Activated T-helper 17 cell treated with anti-CD3 and anti-CD28 coated beads, Interleukin-2, amount 50 U/mL, for 72 hours (primary cell): ENCODE measurements around the gene ANKRD23. TPM values are rescaled to one million over a fixed set of nuclear protein-coding genes. Genes with fewer than 3 reads are reported as not detected.
"Not testable (repeated sequence)": the region's sequence is repeated elsewhere in the genome, so short reads cannot be mapped to it uniquely, and the experiment has no call there.

Experiments used
- ATAC-seq: fragments of 150-1000 bp; cut with Tn5 transposase; replicated peaks from 2 replicates; pipeline ENCODE4 v1.10.0; 2021; ENCODE audit warnings: mild to moderate bottlenecking, moderate library complexity
- H3K27ac Mint-ChIP-seq: one replicate; pipeline ENCODE4 v1.8.0; 2022; ENCODE audit warnings: mixed read lengths
- H3K27me3 Mint-ChIP-seq: one replicate; pipeline ENCODE4 v1.8.0; 2022; ENCODE audit warnings: mixed read lengths
- H3K36me3 Mint-ChIP-seq: one replicate; pipeline ENCODE4 v1.8.0; 2022; ENCODE audit warnings: low read depth, mild to moderate bottlenecking, mixed read lengths
- H3K4me1 Mint-ChIP-seq: one replicate; pipeline ENCODE4 v1.8.0; 2022; ENCODE audit warnings: mixed read lengths
- H3K4me3 Mint-ChIP-seq: one replicate; pipeline ENCODE4 v1.8.0; 2022; ENCODE audit warnings: mild to moderate bottlenecking, mixed read lengths
- H3K9me3 Mint-ChIP-seq: one replicate; pipeline ENCODE4 v1.8.0; 2022; ENCODE audit warnings: mixed read lengths
- total RNA-seq, 2 donors: library from RNA; stranded (reverse); gene quantifications; one replicate each; pipeline ENCODE4 v1.2.3, GENCODE V29; 2022

The ANKRD23 gene
- total RNA-seq, 2 donors from 2014 or later, result 6.8 to 11.7 TPM

DNA sequence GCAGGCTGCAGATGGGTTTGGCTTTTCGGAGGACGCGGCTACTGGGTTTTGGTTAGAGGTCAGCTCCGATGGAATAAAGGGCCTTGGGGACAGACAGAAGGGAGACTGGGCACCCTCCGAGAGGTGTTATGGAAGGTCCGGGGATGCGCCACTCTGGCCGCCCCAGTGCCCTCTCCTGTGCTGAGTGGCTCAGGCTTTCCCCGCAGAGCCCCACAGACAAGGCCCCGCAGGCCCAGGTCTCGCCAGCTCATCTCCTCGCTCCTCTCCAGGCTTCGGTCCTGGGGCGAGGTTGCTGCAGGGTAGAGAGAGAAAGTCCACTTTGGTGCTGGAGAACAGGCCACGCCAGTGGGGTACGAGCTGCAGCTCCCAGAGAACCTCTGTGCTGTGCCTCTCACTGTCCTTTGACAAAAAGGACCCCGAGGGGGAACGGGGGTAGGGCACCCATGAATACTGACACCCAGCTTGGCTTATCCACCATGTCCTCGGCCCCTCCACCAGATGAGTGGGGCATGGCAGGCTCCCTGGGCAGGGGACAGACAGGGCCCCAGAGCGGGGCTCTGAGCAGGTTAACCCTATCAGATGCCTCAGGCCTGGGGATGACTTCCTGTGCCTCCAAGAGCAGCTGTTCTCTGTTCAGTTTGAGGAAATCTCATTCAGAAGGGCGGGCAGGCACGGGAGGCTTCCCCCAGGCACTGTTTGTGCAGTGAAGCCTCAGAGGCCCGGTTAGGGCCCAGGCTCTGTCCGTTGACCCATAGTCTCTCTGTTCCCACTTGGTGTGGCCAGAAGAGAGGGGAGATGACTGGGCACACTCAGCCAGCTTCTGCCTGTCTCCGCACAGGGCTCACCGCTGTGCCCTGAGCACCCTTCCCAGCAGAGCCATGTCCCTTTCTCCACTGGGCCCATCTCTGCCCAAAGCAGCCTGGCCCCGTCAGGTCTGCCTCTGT, 43.5 kb downstream of the ANKRD23 start:
- Mint-ChIP-seq H3K4me3 (no peak overlapping the region), H3K27me3 (no peaks in the 10 kb centered on the region), H3K27ac (no peak overlapping the region), H3K36me3 (peaks cover 5% of the 10 kb centered on the region), H3K9me3 (no peaks in the 10 kb centered on the region), H3K4me1 (no peaks in the 10 kb centered on the region)
- ATAC-seq, result peak; percentile 18

DNA sequence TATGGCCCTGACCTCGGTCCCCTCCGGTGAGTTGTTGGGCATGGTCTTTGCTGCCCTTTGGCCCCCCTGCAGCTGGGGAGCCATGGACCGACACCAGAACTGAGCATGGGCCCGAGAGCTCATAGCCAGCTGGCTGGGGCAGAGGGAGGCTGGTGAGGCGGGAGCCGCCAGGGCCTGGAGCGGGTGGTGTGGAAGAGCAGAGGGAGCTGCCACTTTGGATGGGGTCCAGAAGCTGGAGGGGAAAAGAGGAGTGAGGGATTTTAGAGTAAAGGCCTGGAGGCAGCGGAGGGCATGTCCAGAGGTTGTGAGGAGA, 44.2 kb downstream of the ANKRD23 start:
- ATAC-seq, result no peak
- Mint-ChIP-seq H3K9me3 (no peaks in the 10 kb centered on the region), H3K36me3 (peaks cover 5% of the 10 kb centered on the region), H3K27ac (no peak overlapping the region), H3K27me3 (no peaks in the 10 kb centered on the region), H3K4me3 (no peak overlapping the region), H3K4me1 (no peaks in the 10 kb centered on the region)

DNA sequence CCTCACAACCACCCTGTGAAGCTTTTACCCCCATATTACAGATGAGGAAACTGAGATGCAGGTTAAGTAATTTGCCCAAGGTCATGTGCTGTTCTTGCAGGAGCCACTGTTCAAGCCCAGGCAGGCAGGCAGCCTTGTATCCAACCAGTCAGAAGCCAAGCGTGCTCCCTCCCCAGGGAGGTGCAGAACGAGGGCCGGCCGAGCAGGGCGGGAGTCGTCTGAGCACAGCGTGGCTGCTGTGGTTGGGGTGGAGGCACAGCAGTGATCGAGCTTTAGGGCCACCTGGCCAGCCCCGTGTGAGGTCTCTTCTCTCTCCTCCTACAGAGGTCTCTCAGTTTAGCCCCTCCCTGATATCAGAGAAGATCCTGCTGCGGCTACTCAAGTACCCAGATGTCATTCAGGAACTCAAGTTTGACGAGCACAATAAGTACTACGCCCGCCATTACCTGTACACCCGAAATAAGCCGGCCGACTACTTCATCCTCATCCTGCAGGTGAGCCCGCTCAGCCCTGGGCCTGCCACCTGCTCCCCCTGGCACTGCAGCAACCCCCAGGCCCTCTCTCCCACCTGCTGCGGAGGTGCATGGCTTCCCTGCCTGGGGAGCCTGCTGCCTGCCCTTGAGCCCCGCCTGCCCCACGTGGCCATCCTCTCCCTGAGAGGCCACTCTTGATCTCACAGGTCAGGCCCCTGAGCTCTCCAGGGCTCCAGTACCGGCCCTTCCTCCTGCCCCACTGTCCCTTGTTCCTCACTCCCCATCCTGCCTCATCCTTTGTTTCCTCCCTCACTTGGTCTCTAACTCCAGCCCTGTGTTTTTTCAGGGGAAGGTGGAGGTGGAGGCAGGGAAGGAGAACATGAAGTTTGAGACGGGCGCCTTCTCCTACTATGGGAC, 44.8 kb downstream of the ANKRD23 start:
- Mint-ChIP-seq H3K27me3 (no peaks in the 10 kb centered on the region), H3K27ac (no peak overlapping the region), H3K9me3 (no peaks in the 10 kb centered on the region), H3K4me1 (no peaks in the 10 kb centered on the region), H3K4me3 (no peak overlapping the region), H3K36me3 (peaks cover 5% of the 10 kb centered on the region)
- ATAC-seq, result no peak

DNA sequence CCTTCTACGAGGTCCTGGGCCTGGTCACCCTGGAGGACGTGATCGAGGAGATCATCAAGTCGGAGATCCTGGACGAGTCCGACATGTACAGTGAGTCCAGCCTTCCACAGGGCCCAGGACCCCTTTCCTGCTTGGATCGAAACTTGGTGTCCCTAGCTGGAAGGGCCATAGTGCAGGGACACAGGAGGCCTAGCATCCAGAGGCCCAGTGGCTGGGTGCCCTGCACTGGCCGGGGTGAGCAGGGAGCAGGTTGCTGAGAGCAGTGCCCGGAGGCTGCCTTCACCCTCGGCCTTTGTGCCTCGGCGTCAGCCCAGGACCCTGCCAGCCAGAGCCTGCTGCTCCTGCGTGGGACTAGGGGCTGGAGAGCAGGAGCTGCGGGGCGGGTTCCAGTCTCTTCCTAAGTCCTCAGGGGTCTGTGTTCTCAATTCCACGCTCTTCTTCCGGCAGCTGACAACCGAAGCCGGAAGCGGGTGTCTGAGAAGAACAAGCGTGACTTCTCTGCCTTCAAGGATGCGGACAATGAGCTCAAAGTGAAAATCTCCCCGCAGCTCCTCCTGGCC, 46.7 kb downstream of the ANKRD23 start:
- Mint-ChIP-seq H3K9me3 (no peaks in the 10 kb centered on the region), H3K27ac (no peak overlapping the region), H3K4me3 (no peak overlapping the region), H3K27me3 (no peaks in the 10 kb centered on the region), H3K4me1 (no peaks in the 10 kb centered on the region), H3K36me3 (peaks cover 5% of the 10 kb centered on the region)
- ATAC-seq, result no peak

DNA sequence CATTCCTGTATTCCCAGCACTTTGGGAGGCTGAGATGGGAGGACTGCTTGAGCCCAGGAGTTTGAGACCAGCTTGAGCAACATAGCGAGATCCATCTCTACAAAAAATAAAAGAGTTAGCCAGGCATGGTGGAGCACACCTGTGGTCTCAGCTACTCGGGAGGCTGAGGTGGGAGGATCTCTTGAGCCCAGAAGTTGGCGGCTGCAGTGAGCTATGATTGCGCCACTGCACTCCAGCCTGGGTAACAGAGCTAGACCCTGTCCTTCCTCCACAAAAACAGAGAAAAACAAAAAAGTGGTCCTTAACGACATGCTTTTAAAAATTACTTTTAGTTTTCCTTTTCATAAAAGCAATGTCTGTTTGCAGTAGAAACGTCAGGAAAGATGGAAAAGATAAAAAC, 47.3 kb downstream of the ANKRD23 start:
- not testable (repeated sequence) for ATAC-seq, H3K27ac Mint-ChIP-seq, H3K36me3 Mint-ChIP-seq, H3K9me3 Mint-ChIP-seq, H3K27me3 Mint-ChIP-seq, H3K4me1 Mint-ChIP-seq, H3K4me3 Mint-ChIP-seq

DNA sequence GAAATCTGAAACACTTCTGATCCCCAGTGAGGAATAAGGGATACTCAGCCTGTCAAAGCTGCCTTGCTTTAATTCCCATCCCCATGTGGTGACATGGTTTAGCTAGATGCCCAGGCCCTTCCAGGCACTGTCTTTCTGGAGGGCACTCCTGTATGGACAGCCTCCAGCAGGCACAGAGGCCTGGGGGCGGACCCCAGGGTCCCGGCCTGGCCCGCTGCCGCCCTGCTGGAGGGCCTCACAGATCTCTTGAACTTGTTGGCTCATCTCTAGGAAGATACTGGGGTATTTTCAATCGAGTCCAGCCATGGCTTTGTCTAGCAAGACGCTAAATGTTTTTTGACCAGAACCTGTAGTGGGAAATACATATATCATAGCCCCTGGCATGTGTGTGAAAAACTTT, 48.7 kb downstream of the ANKRD23 start:
- no peaks in the 10 kb centered on the region for H3K4me1 Mint-ChIP-seq
- no peak for ATAC-seq
- H3K36me3 Mint-ChIP-seq, result peaks cover 5% of the 10 kb centered on the region
- H3K9me3 Mint-ChIP-seq, result no peaks in the 10 kb centered on the region
- no peaks in the 10 kb centered on the region for H3K27me3 Mint-ChIP-seq
- no peak overlapping the region for H3K4me3 Mint-ChIP-seq
- no peak overlapping the region for H3K27ac Mint-ChIP-seq

DNA sequence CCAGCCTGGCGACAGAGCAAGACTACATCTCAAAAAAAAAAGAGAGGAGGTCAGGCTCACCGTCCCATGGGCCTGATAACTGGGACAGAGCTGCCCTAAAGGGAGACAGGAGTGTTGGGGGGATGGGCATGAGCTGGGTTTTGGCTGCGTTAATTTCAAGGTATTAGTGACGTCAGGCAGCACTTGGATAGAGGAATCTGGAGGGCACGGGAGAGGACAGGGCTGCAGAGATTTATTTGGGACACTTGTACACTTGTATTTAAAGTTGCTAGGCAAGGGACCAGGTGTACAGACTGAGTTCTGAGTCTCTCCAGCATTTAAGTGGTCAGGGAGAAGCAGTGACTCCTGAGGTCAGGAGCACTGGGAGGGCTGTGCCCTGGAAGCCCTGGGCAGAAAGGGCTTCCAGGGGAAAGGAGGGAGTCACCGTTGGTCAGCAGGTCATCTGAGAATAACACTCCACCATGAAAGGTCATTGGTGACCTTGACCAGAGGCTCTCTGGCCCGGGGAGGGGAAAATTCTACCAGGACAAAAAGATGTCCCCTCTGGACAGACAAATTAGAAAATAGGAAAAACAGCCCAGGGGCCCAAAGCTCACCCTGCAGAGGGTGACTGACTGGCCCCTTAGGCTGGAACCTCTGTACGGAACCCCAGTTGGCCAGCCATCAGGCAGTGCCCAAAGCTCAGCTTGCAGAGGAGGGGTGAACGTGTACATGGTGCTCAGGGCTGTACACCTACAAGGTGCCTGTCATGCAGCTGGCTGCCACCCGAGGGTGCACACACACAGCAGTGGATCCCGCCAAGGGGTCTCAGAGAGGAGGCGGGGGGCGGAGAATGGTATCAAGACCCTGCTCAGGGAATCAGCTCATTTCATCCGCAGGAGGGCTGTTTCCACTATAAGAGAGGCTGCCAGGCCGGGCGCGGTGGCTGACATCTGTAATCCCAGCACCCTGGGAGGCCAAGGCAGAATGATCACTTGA, 50.8 kb downstream of the ANKRD23 start:
- H3K4me3 Mint-ChIP-seq, result no peak overlapping the region
- no peak overlapping the region for H3K27ac Mint-ChIP-seq
- H3K27me3 Mint-ChIP-seq, result no peaks in the 10 kb centered on the region
- no peaks in the 10 kb centered on the region for H3K36me3 Mint-ChIP-seq
- H3K4me1 Mint-ChIP-seq, result peaks cover 4% of the 10 kb centered on the region
- no peak for ATAC-seq
- no peaks in the 10 kb centered on the region for H3K9me3 Mint-ChIP-seq

DNA sequence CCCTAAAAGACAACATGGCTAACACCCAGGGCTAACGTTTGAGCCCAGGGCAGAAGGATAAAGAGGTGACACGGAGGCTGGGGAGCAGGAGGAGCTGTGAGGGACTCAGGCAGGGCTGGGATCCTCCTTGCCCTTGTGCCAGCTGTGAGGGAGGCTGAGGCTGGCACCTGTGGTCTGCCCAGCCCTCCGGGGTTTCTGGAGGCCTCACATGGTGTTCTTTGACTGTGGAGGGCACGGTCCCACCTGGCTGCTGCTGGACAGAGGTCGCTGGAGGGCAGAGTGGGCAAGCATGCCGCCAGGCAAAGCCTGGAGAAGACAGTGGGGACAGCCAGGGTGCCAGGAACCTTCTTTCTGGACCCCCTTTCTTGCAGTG, 54.6 kb downstream of the ANKRD23 start:
- no peaks in the 10 kb centered on the region for H3K9me3 Mint-ChIP-seq
- H3K36me3 Mint-ChIP-seq, result no peaks in the 10 kb centered on the region
- H3K4me3 Mint-ChIP-seq, result no peak overlapping the region
- no peaks in the 10 kb centered on the region for H3K27me3 Mint-ChIP-seq
- no peak for ATAC-seq
- H3K4me1 Mint-ChIP-seq, result peaks cover 8% of the 10 kb centered on the region
- H3K27ac Mint-ChIP-seq, result peak overlapping the region; percentile 25

DNA sequence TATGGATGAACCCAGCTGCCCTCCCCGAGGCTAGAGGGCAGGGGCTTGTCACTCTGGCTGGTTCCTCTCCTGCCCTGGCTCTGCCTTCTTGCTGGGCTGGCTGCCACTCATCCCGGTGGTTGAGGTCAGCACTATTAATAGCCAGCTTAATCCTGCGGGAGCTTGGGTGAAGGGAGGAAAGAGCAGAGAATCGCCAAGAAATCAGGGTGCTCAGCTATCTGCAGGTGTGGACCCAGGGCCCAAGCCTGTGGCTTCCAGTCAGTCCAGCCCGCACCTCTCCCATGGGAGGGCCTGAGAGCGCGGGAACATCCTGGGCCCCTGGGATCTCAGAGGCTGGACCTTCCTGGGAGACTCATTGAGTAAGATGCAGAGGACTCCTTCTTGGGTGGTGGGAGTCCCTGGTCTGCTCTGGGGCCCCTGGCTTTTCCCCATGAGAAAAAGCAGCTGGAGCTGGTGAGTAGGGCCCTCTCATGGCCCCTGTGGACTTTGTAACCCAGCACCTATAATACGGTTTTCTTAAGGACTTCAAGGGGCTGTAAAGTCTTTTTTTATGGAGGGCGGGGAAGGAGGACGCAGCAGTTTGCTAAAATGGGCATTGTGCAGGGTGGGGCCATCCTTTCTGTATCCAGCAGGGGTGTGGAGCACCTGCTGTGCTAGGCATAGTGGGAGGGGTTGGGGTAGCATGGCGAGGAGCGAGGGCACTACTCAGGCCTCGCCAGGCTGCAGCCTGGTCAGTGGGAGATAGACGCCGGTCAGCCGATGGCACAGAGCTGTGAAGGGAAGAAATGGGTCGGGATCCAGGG, 55.2 kb downstream of the ANKRD23 start:
- H3K9me3 Mint-ChIP-seq, result no peaks in the 10 kb centered on the region
- ATAC-seq, result no peak
- H3K4me3 Mint-ChIP-seq, result no peak overlapping the region
- no peaks in the 10 kb centered on the region for H3K36me3 Mint-ChIP-seq
- H3K27me3 Mint-ChIP-seq, result no peaks in the 10 kb centered on the region
- peaks cover 8% of the 10 kb centered on the region for H3K4me1 Mint-ChIP-seq
- peak overlapping the region; percentile 25 for H3K27ac Mint-ChIP-seq

Other genes with a start within 250 kb of the ANKRD23 start
- gene KANSL3, start 205.7 kb downstream of the ANKRD23 start, total RNA-seq, result 10 to 100 TPM; 59.5 to 59.7 TPM
- not detected for gene FER1L5, start 201.3 kb downstream of the ANKRD23 start, total RNA-seq
- 1 to 10 TPM; 8.2 to 8.5 TPM for gene LMAN2L, start 104.0 kb downstream of the ANKRD23 start, total RNA-seq
- gene CNNM4, start 83.1 kb downstream of the ANKRD23 start, total RNA-seq, result 1 to 10 TPM; 7.5 to 8.7 TPM
- 10 to 100 TPM; 17.9 to 22.0 TPM for gene CNNM3, start 27.8 kb downstream of the ANKRD23 start, total RNA-seq
- gene ANKRD39, start 14.0 kb upstream of the ANKRD23 start, total RNA-seq, result 10 to 100 TPM; 25.2 to 52.3 TPM
- 1 to 10 TPM; 8.3 to 9.6 TPM for gene SEMA4C, start 26.1 kb upstream of the ANKRD23 start, total RNA-seq
- gene FAM178B, start 142.6 kb upstream of the ANKRD23 start, total RNA-seq, result not detected